HepG2 (cell line): ENCODE results near the gene RUNDC1. TPM values are rescaled to one million over a fixed set of nuclear protein-coding genes. Genes with fewer than 3 reads are reported as not detected.
A peak's percentile ranks its signal among the peaks of the same experiment; 100 is the strongest.

ENCODE experiments used
- BHLHE40 ChIP-seq: IDR thresholded peaks from 2 replicates; pipeline ENCODE4 v1.6.1; 2011; ENCODE audit warnings: low read length, improper control_type of control experiment
- CEBPB ChIP-seq: IDR thresholded peaks from 2 replicates; pipeline ENCODE4 v1.6.1; 2011; ENCODE audit warnings: low read depth, low read length, improper control_type of control experiment, borderline replicate concordance
- HMGA1 ChIP-seq: sonication (generic); formaldehyde crosslinking; conservative IDR thresholded peaks from 2 replicates; pipeline ENCODE4 v1.4.0; 2020; ENCODE audit warnings: missing genetic modification reagents
- KLF13 ChIP-seq: sonication (generic); formaldehyde crosslinking; IDR thresholded peaks from 2 replicates; pipeline ENCODE4 v1.4.0; 2020; ENCODE audit warnings: mild to moderate bottlenecking, missing genetic modification reagents
- NCOA5 ChIP-seq: sonication (generic); formaldehyde crosslinking; IDR thresholded peaks from 2 replicates; pipeline ENCODE4 v1.4.0; 2020; ENCODE audit warnings: missing genetic modification reagents
- ZFP41 ChIP-seq: sonication (generic); formaldehyde crosslinking; IDR thresholded peaks from 2 replicates; pipeline ENCODE4 v1.4.0; 2020; ENCODE audit warnings: mild to moderate bottlenecking, missing genetic modification reagents, borderline replicate concordance
- ZKSCAN5 ChIP-seq: sonication (generic); formaldehyde crosslinking; IDR thresholded peaks from 2 replicates; pipeline ENCODE4 v1.5.1; 2020; ENCODE audit warnings: mild to moderate bottlenecking, missing genetic modification reagents
- polyA plus RNA-seq, 8 experiments: library from polyadenylated mRNA; depleted of rRNA in 3 of 8; stranded (reverse) in 7 of 8; unstranded in 1 of 8; fragments of >200 nt; fragmentation: Illumina TruSeq in 4 of 8; extraction: Trizol in 4 of 8; gene quantifications; 2 replicates each; pipeline versions ENCODE4 v1.2.1 to v1.2.3, GENCODE V29; 2011 to 2016; ENCODE audit warnings: low read depth in 4 of 8, missing spikeins in 1 of 8, mixed read lengths in 1 of 8; ENCODE audit not compliant: insufficient read depth in 1 of 8
- total RNA-seq, 5 experiments: library from RNA; depleted of rRNA; stranded (reverse); fragments of >200 nt; fragmentation: Illumina TruSeq; extraction: Trizol; gene quantifications; 2 replicates each; pipeline ENCODE4 v1.2.3, GENCODE V29; 2016; ENCODE audit warnings: low read depth in 1 of 5
- TF ChIP-seq, protein P1 (sequence below): sonication (generic); formaldehyde crosslinking; IDR thresholded peaks from 2 replicates; pipeline ENCODE4 v1.8.0; 2022; ENCODE audit warnings: mild to moderate bottlenecking, missing genetic modification reagents
- TF ChIP-seq, protein P2 (sequence below): conservative IDR thresholded peaks from 2 replicates; pipeline ENCODE4 v1.6.1; 2018; ENCODE audit warnings: missing genetic modification reagents
- TF ChIP-seq, protein P3 (sequence below): sonication (generic); formaldehyde crosslinking; IDR thresholded peaks from 2 replicates; pipeline ENCODE4 v1.4.0; 2020; ENCODE audit warnings: mild to moderate bottlenecking, missing genetic modification reagents
- TF ChIP-seq, protein P4 (sequence below): sonication (generic); formaldehyde crosslinking; IDR thresholded peaks from 2 replicates; pipeline ENCODE4 v1.5.0; 2020; ENCODE audit warnings: mild to moderate bottlenecking, missing genetic modification reagents, borderline replicate concordance
- TF ChIP-seq, protein P5 (sequence below): sonication (generic); formaldehyde crosslinking; IDR thresholded peaks from 2 replicates; pipeline ENCODE4 v1.8.0; 2022; ENCODE audit warnings: mild to moderate bottlenecking, missing genetic modification reagents, borderline replicate concordance
- TF ChIP-seq, protein P6 (sequence below): sonication (generic); formaldehyde crosslinking; IDR thresholded peaks from 2 replicates; pipeline ENCODE4 v1.8.1; 2023; ENCODE audit warnings: mild to moderate bottlenecking, moderate library complexity, missing genetic modification reagents

RUNDC1 gene
- total and polyA plus RNA-seq, 2 of the 13 experiments (the other 11 are each of a cell fraction or from before 2014, with no cell fraction given): 10.3 to 11.4 TPM

DNA sequence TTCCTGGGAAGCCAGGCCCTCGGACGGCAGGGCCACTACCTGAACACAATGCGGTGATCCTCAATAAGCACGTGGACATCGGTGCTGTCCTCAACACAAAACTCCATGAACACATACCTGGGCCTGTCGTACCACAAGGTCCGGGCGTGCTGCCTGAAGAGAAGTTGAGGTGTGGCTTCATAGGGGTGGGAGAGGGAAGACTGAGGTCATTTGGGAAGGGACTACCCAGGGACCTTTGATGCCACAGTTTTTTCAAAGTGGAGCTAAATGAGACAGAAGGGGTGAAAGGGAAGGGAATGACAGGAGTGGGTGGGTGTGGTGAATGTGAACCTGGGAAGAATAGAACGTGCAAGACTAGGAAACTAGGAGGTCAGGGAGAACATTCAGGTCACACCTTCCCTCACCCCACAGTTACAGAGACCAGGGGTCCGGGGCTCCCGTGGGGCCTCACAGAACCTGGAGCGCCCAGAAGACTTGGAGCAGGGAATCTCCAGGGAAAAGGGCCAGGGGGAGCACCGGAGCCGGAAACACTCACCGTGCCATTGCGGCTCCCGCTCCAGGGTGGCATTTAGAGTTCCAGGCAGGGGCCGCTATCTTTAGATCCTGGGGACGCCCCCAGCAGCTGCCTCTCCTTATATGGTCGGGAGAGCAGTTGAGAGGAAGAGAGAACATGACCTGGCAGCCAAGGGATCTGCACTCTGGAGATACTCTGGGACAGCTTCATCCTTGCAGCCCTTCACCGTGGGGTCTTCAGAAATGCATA lies 673 bp upstream of the RUNDC1 start, which contains the start of gene PTGES3L (continued):
- TF ChIP-seq, protein P1, sequence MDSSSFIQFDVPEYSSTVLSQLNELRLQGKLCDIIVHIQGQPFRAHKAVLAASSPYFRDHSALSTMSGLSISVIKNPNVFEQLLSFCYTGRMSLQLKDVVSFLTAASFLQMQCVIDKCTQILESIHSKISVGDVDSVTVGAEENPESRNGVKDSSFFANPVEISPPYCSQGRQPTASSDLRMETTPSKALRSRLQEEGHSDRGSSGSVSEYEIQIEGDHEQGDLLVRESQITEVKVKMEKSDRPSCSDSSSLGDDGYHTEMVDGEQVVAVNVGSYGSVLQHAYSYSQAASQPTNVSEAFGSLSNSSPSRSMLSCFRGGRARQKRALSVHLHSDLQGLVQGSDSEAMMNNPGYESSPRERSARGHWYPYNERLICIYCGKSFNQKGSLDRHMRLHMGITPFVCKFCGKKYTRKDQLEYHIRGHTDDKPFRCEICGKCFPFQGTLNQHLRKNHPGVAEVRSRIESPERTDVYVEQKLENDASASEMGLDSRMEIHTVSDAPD (CRISPR knock-in tag): 0 out of 2 replicates have a peak, but pooled peaks have one; percentile 43
- TF ChIP-seq, protein P2, sequence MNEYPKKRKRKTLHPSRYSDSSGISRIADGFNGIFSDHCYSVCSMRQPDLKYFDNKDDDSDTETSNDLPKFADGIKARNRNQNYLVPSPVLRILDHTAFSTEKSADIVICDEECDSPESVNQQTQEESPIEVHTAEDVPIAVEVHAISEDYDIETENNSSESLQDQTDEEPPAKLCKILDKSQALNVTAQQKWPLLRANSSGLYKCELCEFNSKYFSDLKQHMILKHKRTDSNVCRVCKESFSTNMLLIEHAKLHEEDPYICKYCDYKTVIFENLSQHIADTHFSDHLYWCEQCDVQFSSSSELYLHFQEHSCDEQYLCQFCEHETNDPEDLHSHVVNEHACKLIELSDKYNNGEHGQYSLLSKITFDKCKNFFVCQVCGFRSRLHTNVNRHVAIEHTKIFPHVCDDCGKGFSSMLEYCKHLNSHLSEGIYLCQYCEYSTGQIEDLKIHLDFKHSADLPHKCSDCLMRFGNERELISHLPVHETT (CRISPR knock-in tag): no peak
- TF ChIP-seq CEBPB (no peak), KLF13 (CRISPR knock-in tag) (no peak), ZKSCAN5 (CRISPR knock-in tag) (no peak), ZFP41 (CRISPR knock-in tag) (no peak), NCOA5 (CRISPR knock-in tag) (no peak), HMGA1 (CRISPR knock-in tag) (no peak), BHLHE40 (0 out of 2 replicates have a peak, but pooled peaks have one; percentile 9)
- TF ChIP-seq, protein P3, sequence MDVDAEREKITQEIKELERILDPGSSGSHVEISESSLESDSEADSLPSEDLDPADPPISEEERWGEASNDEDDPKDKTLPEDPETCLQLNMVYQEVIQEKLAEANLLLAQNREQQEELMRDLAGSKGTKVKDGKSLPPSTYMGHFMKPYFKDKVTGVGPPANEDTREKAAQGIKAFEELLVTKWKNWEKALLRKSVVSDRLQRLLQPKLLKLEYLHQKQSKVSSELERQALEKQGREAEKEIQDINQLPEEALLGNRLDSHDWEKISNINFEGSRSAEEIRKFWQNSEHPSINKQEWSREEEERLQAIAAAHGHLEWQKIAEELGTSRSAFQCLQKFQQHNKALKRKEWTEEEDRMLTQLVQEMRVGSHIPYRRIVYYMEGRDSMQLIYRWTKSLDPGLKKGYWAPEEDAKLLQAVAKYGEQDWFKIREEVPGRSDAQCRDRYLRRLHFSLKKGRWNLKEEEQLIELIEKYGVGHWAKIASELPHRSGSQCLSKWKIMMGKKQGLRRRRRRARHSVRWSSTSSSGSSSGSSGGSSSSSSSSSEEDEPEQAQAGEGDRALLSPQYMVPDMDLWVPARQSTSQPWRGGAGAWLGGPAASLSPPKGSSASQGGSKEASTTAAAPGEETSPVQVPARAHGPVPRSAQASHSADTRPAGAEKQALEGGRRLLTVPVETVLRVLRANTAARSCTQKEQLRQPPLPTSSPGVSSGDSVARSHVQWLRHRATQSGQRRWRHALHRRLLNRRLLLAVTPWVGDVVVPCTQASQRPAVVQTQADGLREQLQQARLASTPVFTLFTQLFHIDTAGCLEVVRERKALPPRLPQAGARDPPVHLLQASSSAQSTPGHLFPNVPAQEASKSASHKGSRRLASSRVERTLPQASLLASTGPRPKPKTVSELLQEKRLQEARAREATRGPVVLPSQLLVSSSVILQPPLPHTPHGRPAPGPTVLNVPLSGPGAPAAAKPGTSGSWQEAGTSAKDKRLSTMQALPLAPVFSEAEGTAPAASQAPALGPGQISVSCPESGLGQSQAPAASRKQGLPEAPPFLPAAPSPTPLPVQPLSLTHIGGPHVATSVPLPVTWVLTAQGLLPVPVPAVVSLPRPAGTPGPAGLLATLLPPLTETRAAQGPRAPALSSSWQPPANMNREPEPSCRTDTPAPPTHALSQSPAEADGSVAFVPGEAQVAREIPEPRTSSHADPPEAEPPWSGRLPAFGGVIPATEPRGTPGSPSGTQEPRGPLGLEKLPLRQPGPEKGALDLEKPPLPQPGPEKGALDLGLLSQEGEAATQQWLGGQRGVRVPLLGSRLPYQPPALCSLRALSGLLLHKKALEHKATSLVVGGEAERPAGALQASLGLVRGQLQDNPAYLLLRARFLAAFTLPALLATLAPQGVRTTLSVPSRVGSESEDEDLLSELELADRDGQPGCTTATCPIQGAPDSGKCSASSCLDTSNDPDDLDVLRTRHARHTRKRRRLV (CRISPR knock-in tag): no peak; the same call in 1 of the 2 replicates
- TF ChIP-seq, protein P4, sequence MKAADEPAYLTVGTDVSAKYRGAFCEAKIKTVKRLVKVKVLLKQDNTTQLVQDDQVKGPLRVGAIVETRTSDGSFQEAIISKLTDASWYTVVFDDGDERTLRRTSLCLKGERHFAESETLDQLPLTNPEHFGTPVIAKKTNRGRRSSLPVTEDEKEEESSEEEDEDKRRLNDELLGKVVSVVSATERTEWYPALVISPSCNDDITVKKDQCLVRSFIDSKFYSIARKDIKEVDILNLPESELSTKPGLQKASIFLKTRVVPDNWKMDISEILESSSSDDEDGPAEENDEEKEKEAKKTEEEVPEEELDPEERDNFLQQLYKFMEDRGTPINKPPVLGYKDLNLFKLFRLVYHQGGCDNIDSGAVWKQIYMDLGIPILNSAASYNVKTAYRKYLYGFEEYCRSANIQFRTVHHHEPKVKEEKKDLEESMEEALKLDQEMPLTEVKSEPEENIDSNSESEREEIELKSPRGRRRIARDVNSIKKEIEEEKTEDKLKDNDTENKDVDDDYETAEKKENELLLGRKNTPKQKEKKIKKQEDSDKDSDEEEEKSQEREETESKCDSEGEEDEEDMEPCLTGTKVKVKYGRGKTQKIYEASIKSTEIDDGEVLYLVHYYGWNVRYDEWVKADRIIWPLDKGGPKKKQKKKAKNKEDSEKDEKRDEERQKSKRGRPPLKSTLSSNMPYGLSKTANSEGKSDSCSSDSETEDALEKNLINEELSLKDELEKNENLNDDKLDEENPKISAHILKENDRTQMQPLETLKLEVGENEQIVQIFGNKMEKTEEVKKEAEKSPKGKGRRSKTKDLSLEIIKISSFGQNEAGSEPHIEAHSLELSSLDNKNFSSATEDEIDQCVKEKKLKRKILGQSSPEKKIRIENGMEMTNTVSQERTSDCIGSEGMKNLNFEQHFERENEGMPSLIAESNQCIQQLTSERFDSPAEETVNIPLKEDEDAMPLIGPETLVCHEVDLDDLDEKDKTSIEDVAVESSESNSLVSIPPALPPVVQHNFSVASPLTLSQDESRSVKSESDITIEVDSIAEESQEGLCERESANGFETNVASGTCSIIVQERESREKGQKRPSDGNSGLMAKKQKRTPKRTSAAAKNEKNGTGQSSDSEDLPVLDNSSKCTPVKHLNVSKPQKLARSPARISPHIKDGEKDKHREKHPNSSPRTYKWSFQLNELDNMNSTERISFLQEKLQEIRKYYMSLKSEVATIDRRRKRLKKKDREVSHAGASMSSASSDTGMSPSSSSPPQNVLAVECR: no peak
- TF ChIP-seq, protein P5, sequence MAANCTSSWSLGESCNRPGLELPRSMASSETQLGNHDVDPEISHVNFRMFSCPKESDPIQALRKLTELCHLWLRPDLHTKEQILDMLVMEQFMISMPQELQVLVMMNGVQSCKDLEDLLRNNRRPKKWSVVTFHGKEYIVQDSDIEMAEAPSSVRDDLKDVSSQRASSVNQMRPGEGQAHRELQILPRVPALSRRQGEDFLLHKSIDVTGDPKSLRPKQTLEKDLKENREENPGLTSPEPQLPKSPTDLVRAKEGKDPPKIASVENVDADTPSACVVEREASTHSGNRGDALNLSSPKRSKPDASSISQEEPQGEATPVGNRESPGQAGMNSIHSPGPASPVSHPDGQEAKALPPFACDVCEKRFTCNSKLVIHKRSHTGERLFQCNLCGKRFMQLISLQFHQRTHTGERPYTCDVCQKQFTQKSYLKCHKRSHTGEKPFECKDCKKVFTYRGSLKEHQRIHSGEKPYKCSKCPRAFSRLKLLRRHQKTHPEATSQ: no peak
- TF ChIP-seq, protein P6, sequence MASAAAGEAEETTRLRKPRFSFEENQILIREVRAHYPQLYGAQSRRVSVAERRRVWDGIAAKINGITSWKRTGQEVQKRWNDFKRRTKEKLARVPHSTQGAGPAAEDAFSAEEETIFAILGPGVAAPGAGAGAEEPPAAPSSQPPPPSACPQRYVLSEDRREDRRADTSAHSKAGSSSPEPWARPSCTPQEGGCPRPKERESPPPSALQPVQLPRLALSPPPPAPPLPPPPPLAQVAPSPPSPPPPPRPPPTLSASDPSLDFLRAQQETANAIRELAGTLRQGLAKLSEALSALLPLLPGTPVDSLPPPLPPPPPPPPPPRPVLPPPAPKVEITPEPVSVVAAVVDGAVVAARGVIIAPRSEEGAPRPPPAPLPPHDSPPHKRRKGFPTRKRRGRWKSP: no peak
